ENCODE results near the gene H3-3A. TPM values are rescaled to one million over a fixed set of nuclear protein-coding genes. Genes with fewer than 3 reads are reported as not detected.

Gene H3-3A
- total and polyA plus RNA-seq, 11 donors, result 241 to 471 (median 305) TPM

- H3K27ac ChIP-seq, result no peak overlapping the region
- no peak for ATAC-seq
- no peaks in the 10 kb centered on the region for H3K9me3 ChIP-seq
- intact Hi-C loops (cut with DNase I), result loop anchor here in 5 of 10 donors (2.0 to 10.0 kb wide), 5 partner anchors 52 to 128 kb away; partner anchors contain the start of gene ACBD3 (in 1 of the 5)
- no peak for TF ChIP-seq CTCF (IDR thresholded peaks at IDR 0.05)
- TF ChIP-seq POLR2A (IDR thresholded peaks at IDR 0.05), result no peak
- peaks cover 3 to 63% (median 48%) of the 10 kb centered on the region in 12 donors for H3K4me1 ChIP-seq
- WGBS, 4 donors, result 48 to 58% (median 51%) methylated on average over 4 of the region's 4 CpGs
- no peak overlapping the region for H3K4me3 ChIP-seq
- DNase-seq, result no peak
- peaks cover 0 to 64% (median 60%) of the 10 kb centered on the region in 9 donors for H3K36me3 ChIP-seq
- no peaks in the 10 kb centered on the region for H3K27me3 ChIP-seq
Measured at GRCh38 chr1:226066415-226067078, 4.0 kb downstream of the H3-3A start.

DNA sequence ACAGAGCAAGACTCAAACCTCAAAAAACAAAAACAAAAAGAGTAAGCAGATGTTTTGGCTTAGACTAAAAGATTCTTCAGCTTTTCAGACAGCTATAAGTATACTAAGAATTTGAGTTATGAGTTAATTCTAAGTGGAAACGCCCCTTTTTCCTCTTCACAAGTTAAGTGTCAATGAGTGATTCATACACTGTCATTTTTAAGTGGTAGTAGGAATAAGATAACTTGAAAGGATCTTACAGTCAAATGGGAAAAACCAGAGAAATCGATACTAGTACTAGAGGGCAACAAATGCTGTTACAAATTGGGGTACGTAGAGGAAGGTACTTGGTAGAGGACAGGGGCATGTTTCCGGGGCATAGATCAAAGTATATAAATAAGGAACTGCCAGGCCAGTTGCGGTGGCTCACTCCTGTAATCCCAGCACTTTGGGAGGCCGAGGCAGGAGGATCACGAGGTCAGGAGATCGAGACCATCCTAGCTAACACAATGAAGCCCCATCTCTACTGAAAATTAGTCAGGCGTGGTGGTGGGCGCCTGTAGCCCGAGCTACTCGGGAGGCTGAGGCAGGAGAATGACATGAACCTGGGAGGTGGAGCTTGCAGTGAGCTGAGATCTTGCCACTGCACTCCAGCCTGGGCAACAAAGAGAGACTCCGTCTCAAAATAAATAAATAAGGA lies 7.4 kb downstream of the H3-3A start:
- WGBS, 4 donors, result 91 to 95% (median 94%) methylated on average over 13 of the region's 13 CpGs
- Histone ChIP-seq H3K9me3 (no peaks in the 10 kb centered on the region), H3K36me3 (peaks cover 0 to 95% (median 91%) of the 10 kb centered on the region in 9 donors), H3K27me3 (no peaks in the 10 kb centered on the region), H3K4me1 (peaks cover 3 to 63% (median 45%) of the 10 kb centered on the region in 12 donors), H3K4me3 (no peak overlapping the region), H3K27ac (no peak overlapping the region)
- DNase-seq, result no peak
- ATAC-seq, result no peak
- TF ChIP-seq POLR2A (IDR thresholded peaks at IDR 0.05), result no peak
- TF ChIP-seq CTCF (IDR thresholded peaks at IDR 0.05), result no peak
- intact Hi-C loops (cut with DNase I), result loop anchor here in 5 of 10 donors (2.0 to 10.0 kb wide), 4 partner anchors 13 to 125 kb away; partner anchors contain the start of gene ACBD3 (in 1 of the 5)

- DNase-seq, result no peak
- H3K27me3 ChIP-seq, result no peaks in the 10 kb centered on the region
- no peak for ATAC-seq
- 44 to 47% (median 45%) methylated on average over 4 of the region's 4 CpGs for WGBS, 4 donors
- no peak overlapping the region for H3K27ac ChIP-seq
- no peak overlapping the region for H3K4me3 ChIP-seq
- TF ChIP-seq POLR2A (IDR thresholded peaks at IDR 0.05), result no peak
- TF ChIP-seq CTCF (IDR thresholded peaks at IDR 0.05), result no peak
- H3K4me1 ChIP-seq, result peaks cover 0 to 39% (median 22%) of the 10 kb centered on the region in 12 donors
- intact Hi-C loops (cut with DNase I), result no loop called here
- peaks cover 0 to 81% (median 78%) of the 10 kb centered on the region in 9 donors for H3K36me3 ChIP-seq
- H3K9me3 ChIP-seq, result no peaks in the 10 kb centered on the region
Measured at GRCh38 chr1:226072347-226072746, 9.8 kb downstream of the H3-3A start.
